Activated CD4-positive, CD25-positive, alpha-beta regulatory T cell treated with anti-CD3 and anti-CD28 coated beads, Interleukin-2, amount 50 U/mL, for 72 hours (primary cell): ENCODE measurements around the gene TAOK2.
"Not testable (repeated sequence)": the region's sequence is repeated elsewhere in the genome, so short reads cannot be mapped to it uniquely, and the experiment has no call there.

ENCODE experiments used
- DNase-seq: peaks from one replicate; pipeline ENCODE4 v3.0.0; 2021

Gene TAOK2

GRCh38 chr16:30004811-30005242, 31.2 kb downstream of the TAOK2 start:
- DNase-seq, result no peak

- DNase-seq, result no peak
These were observed 31.9 kb downstream of the TAOK2 start for GRCh38 chr16:30005341-30006094.

- DNase-seq, result no peak
These were observed 32.4 kb downstream of the TAOK2 start for GRCh38 chr16:30006095-30006473.

GRCh38 chr16:30006659-30007377, 33.1 kb downstream of the TAOK2 start:
- no peak for DNase-seq

- DNase-seq, result no peak
These were observed 33.8 kb downstream of the TAOK2 start for GRCh38 chr16:30007378-30007895.

- DNase-seq, result no peak
These were observed 35.6 kb downstream of the TAOK2 start for GRCh38 chr16:30009085-30009862.

- DNase-seq, result no peak
These were observed 36.5 kb downstream of the TAOK2 start for GRCh38 chr16:30009990-30010843.

- DNase-seq, result no peak
These were observed 37.4 kb downstream of the TAOK2 start, which contains the start of gene DOC2A for GRCh38 chr16:30010844-30011713. TSS of gene DOC2A (minus strand) at chr16:30011027. CDS start at chr16:30010222, 805 bp downstream.

GRCh38 chr16:30011714-30012504, 38.2 kb downstream of the TAOK2 start:
- no peak for DNase-seq

- DNase-seq, result not testable (repeated sequence)
These were observed 38.9 kb downstream of the TAOK2 start for GRCh38 chr16:30012598-30012997.

- not testable (repeated sequence) for DNase-seq
These were observed 41.8 kb downstream of the TAOK2 start for GRCh38 chr16:30015450-30015849.

- no peak for DNase-seq
These were observed 43.0 kb downstream of the TAOK2 start for GRCh38 chr16:30016555-30017276.

GRCh38 chr16:30017277-30017656, 43.6 kb downstream of the TAOK2 start:
- no peak for DNase-seq

GRCh38 chr16:30017937-30018336, 44.3 kb downstream of the TAOK2 start:
- DNase-seq, result not testable (repeated sequence)

GRCh38 chr16:30018731-30019158, 45.1 kb downstream of the TAOK2 start:
- no peak for DNase-seq

GRCh38 chr16:30022887-30023286, 49.2 kb downstream of the TAOK2 start, which contains the start of gene C16orf92:
TSS of gene C16orf92 (plus strand) at chr16:30023198. CDS start at chr16:30023341, 143 bp downstream.
- DNase-seq, result no peak

GRCh38 chr16:30023586-30023985, 49.9 kb downstream of the TAOK2 start:
- DNase-seq, result no peak

GRCh38 chr16:30024451-30024850, 50.8 kb downstream of the TAOK2 start:
- DNase-seq, result no peak

- no peak for DNase-seq
These were observed 51.5 kb downstream of the TAOK2 start for GRCh38 chr16:30025156-30025555.
